Adrenal gland (tissue), 12 donors: ENCODE results near the gene WIF1. TPM values are rescaled to one million over a fixed set of nuclear protein-coding genes. Genes with fewer than 3 reads are reported as not detected.

ENCODE experiments used
- DNase-seq, 7 donors: peaks; one replicate each; pipeline ENCODE4 v3.0.0-alpha.2; 2019 to 2020
- H3K27ac ChIP-seq, 5 donors: fragments of 200-600 bp; sonication (generic) in 4 of 5; 1 replicate in 3 of 5; 2 replicates in 2 of 5; pipeline versions ENCODE4 v1.5.1 to v1.8.0; 2016 to 2020; ENCODE audit warnings: mild to moderate bottlenecking in 1 of 5
- H3K27me3 ChIP-seq: fragments of 200-600 bp; 2 replicates; pipeline ENCODE4 v1.8.0; 2021
- H3K36me3 ChIP-seq, 2 donors: fragments of 200-600 bp; replicated peaks in 1 of 2; 1 replicate in 1 of 2; 2 replicates in 1 of 2; pipeline versions ENCODE4 v1.5.1 to v1.8.0; 2018 to 2022
- H3K4me1 ChIP-seq, 2 donors: fragments of 200-600 bp; replicated peaks in 1 of 2; 1 replicate in 1 of 2; 2 replicates in 1 of 2; pipeline versions ENCODE4 v1.5.1 to v1.8.0; 2018 to 2021
- H3K4me3 ChIP-seq, 4 donors: fragments of 200-600 bp; sonication (generic) in 3 of 4; one replicate each; pipeline ENCODE4 v1.5.1; 2016 to 2018
- H3K9me3 ChIP-seq, 3 donors: fragments of 200-600 bp; sonication (generic) in 1 of 3; replicated peaks in 1 of 3; 1 replicate in 2 of 3; 2 replicates in 1 of 3; pipeline versions ENCODE4 v1.5.1 to v1.8.0; 2016 to 2021
- POLR2A ChIP-seq, 2 donors: fragments of 450-650 bp; IDR thresholded peaks; one replicate each; pipeline ENCODE4 v1.6.1; 2017; ENCODE audit warnings: antibody characterized with exemption in 2 of 2, mild to moderate bottlenecking in 2 of 2, moderate library complexity in 1 of 2
- WGBS, 4 donors: extraction: QIAGEN DNeasy Blood & Tissue Kit in 2 of 4; methylation state at CpG; one replicate each; pipeline versions ENCODE4 v1.1.5 to v1.1.7; 2013 to 2017; 5-methylcytosine and 5-hydroxymethylcytosine counted together
- intact Hi-C, 2 donors: fragments of 100-400 bp; cut with DNase I; formaldehyde crosslinking; loops; one replicate each; pipeline versions ENCODE4 v1.14.1 to v1.15.0; 2022 to 2023
- polyA plus RNA-seq, 3 donors: library from polyadenylated mRNA; stranded (reverse); fragments of 200-250 nt in 2 of 3; fragments of 350-450 nt in 1 of 3; fragmentation: Illumina TruSeq in 1 of 3; extraction: RNeasy Lipid Tissue Mini Kit (QIAGEN cat#74804) in 1 of 3; gene quantifications; one replicate each; pipeline ENCODE4 v1.2.3, GENCODE V29; 2013 to 2014
- total RNA-seq, 9 donors: library from RNA; depleted of rRNA in 4 of 9; stranded (reverse); fragments of >200 nt in 4 of 9; fragments of 120-200 nt in 1 of 9; fragmentation: NEBNext Ultra II Directional in 1 of 9; extraction: Animal tissue kit (Norgen Biotek cat#: 25700) in 1 of 9; gene quantifications; one replicate each; pipeline versions ENCODE4 v1.1.0 to v1.2.4, GENCODE V29; 2013 to 2023
- TF ChIP-seq, protein P1 (sequence below), 6 experiments: fragments of 450-650 bp in 4 of 6; fragments of 200-600 bp in 2 of 6; sonication (generic) in 1 of 6; IDR thresholded peaks; 1 replicate in 5 of 6; 2 replicates in 1 of 6; pipeline versions ENCODE4 v1.5.1 to v1.8.0; 2016 to 2021; ENCODE audit warnings: antibody characterized with exemption in 6 of 6, mild to moderate bottlenecking in 2 of 6, moderate library complexity in 1 of 6
- donor health status: healthy with polysubstance abuse.
- donor health status: Bipolar disorder and iron deficiency.
- donor health status: DM: yes; HTN: yes; CAD: no.
- donor health status: DM: no; HTN: no; CAD: no.
- donor health status: DM: no; HTN: no; CAD: no.
- donor health status: DM: yes; HTN: yes; CAD: no.

The WIF1 gene
- total and polyA plus RNA-seq, 12 donors, result 0.12 to 3.8 (median 0.51) TPM; not detected in 3

DNA sequence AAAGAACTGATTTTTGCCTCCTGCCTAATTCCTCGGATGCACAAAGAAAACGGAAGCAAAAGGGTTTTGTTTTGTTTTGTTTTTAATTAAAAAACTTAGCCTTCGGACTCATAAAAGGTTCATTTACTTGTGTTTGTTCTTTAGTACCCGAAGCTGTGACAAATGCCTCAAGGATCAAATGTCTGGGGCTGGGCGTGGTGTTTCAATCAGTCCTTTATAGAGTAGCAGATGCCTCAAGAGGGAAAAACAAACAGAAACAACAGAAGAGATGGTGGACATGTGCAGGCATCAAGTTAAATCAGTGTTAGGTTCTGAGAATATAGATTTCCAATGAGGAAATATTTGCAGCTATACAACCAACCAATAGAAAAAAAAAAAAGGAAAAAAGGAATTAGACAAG is 1.6 kb upstream of the WIF1 start:
- 67 to 75% (median 71%) methylated on average over 5 of the region's 5 CpGs for WGBS, 4 donors
- no peaks in the 10 kb centered on the region for H3K9me3 ChIP-seq
- no peak for DNase-seq
- peaks cover 0 to 8% of the 10 kb centered on the region in 2 donors for H3K4me1 ChIP-seq
- no peaks in the 10 kb centered on the region for H3K36me3 ChIP-seq
- TF ChIP-seq POLR2A (IDR thresholded peaks at IDR 0.05), result no peak
- TF ChIP-seq, protein P1, sequence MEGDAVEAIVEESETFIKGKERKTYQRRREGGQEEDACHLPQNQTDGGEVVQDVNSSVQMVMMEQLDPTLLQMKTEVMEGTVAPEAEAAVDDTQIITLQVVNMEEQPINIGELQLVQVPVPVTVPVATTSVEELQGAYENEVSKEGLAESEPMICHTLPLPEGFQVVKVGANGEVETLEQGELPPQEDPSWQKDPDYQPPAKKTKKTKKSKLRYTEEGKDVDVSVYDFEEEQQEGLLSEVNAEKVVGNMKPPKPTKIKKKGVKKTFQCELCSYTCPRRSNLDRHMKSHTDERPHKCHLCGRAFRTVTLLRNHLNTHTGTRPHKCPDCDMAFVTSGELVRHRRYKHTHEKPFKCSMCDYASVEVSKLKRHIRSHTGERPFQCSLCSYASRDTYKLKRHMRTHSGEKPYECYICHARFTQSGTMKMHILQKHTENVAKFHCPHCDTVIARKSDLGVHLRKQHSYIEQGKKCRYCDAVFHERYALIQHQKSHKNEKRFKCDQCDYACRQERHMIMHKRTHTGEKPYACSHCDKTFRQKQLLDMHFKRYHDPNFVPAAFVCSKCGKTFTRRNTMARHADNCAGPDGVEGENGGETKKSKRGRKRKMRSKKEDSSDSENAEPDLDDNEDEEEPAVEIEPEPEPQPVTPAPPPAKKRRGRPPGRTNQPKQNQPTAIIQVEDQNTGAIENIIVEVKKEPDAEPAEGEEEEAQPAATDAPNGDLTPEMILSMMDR (IDR thresholded peaks at IDR 0.05), result no peak
- no peak overlapping the region for H3K4me3 ChIP-seq
- intact Hi-C loops, result loop anchor here in 1 of 2 donors (5.0 kb wide), 1 partner anchor 230 kb away; no protein-coding TSS in a partner anchor
- H3K27me3 ChIP-seq, result peaks cover 54% of the 10 kb centered on the region
- no peak overlapping the region for H3K27ac ChIP-seq

DNA sequence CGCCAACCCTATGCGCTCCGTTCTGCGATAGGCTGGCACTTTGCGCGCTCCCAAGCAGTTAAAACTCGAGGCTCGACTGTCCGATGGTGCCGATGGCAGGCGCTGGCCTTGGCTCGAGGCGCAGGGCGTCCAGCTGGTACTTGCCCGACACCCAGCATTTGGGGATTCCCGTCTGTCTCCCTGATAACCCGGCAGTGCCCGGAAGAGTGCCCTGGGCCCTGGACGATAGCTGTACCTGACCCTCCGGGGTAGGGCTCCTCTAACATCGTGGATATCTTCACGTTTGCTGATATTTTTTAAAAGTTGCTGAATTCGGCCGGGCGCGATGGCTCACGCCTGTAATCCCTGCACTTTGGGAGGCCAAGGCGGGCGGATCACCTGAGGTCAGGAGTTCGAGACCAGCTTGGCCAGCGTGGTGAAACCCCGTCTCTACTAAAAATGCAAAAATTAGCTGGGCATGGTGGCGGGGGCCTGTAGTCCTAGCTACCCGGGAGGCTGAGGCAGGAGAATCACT is 908 bp upstream of the WIF1 start:
- DNase-seq, result no peak
- Histone ChIP-seq H3K36me3 (no peaks in the 10 kb centered on the region), H3K4me3 (no peak overlapping the region), H3K27me3 (peaks cover 59% of the 10 kb centered on the region), H3K4me1 (peaks cover 0 to 8% of the 10 kb centered on the region in 2 donors), H3K9me3 (no peaks in the 10 kb centered on the region), H3K27ac (no peak overlapping the region)
- intact Hi-C loops, result loop anchor here in 1 of 2 donors (5.0 kb wide), 1 partner anchor 230 kb away; no protein-coding TSS in a partner anchor
- whole genome bisulfite sequencing, 4 donors, result 72 to 88% (median 80%) methylated on average over 34 of the region's 34 CpGs
- TF ChIP-seq POLR2A (IDR thresholded peaks at IDR 0.05), result no peak
- TF ChIP-seq, protein P1 (IDR thresholded peaks at IDR 0.05), result no peak

DNA sequence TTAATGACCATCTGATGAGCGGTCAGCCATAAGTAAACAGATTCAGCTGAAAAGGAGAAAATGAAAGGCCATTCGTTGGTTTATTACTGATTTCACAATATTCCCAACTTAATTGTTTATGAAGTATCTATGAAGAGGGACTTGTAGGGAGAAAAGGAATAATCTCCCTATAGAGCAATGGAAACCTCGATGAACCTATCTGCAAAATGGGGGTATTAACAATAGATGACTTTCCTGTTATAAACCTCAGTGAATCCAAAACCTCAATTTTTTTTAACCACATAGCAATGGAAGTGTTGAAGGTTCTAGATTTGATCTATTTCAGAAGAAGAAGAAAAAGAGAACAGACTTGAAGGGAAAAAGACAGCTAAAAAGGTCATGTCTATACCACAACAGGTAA is 2.0 kb downstream of the WIF1 start:
- TF ChIP-seq, protein P1 (IDR thresholded peaks at IDR 0.05), result no peak
- TF ChIP-seq POLR2A (IDR thresholded peaks at IDR 0.05), result no peak
- Histone ChIP-seq H3K36me3 (no peaks in the 10 kb centered on the region), H3K27me3 (peaks cover 55% of the 10 kb centered on the region), H3K9me3 (no peaks in the 10 kb centered on the region), H3K4me3 (no peak overlapping the region), H3K4me1 (peaks cover 0 to 8% of the 10 kb centered on the region in 2 donors), H3K27ac (no peak overlapping the region)
- intact Hi-C loops, result no loop called here
- no peak for DNase-seq
- 78 to 93% (median 84%) methylated on average over 3 of the region's 3 CpGs for WGBS, 4 donors

DNA sequence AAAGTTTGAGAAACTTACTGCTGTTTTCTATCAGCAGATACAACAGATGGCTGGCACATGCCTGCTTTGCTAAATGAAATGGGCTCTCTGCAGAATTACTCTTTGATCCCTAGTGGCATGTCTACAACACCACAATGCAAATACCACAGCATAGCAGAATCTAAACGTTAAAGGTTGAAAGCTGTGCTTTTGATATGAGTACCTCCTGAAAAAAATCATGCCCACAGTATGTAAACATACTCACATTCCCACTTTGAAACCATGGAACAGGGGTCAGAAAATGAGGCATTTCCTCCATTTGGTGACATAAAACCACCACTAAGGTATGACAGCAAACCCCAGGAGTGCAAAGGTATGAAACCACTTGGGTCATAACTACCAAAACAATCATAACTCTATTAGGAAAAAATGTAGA is 7.5 kb downstream of the WIF1 start:
- WGBS, 4 donors, result 16 to 33% (median 22%) methylated on average over 1 of the region's 1 CpG
- no peak for TF ChIP-seq POLR2A (IDR thresholded peaks at IDR 0.05)
- TF ChIP-seq, protein P1 (IDR thresholded peaks at IDR 0.05), result no peak
- peaks cover 12% of the 10 kb centered on the region for H3K27me3 ChIP-seq
- H3K9me3 ChIP-seq, result no peaks in the 10 kb centered on the region
- no peak for DNase-seq
- H3K4me1 ChIP-seq, result no peaks in the 10 kb centered on the region
- intact Hi-C loops, result no loop called here
- no peak overlapping the region for H3K4me3 ChIP-seq
- H3K36me3 ChIP-seq, result no peaks in the 10 kb centered on the region
- no peak overlapping the region for H3K27ac ChIP-seq
